H1 (cell line): ENCODE data around the gene RGL3. TPM values are rescaled to one million over a fixed set of nuclear protein-coding genes. Genes with fewer than 3 reads are reported as not detected.

Source experiments
- CEBPB ChIP-seq: IDR thresholded peaks from 2 replicates; pipeline ENCODE4 v1.6.1; 2012; ENCODE audit warnings: low read depth, low read length
- GABPA ChIP-seq: IDR thresholded peaks from 2 replicates; pipeline ENCODE4 v1.6.1; 2011; ENCODE audit warnings: mild to moderate bottlenecking, low read length, moderate library complexity, borderline replicate concordance; ENCODE audit not compliant: insufficient read depth
- GTF2F1 ChIP-seq: IDR thresholded peaks from 2 replicates; pipeline ENCODE4 v1.6.1; 2012; ENCODE audit warnings: low read depth, low read length, improper control_type of control experiment, borderline replicate concordance
- RAD21 ChIP-seq, 2 experiments: IDR thresholded peaks in 1 of 2; conservative IDR thresholded peaks in 1 of 2; 2 replicates each; pipeline ENCODE4 v1.6.1; 2011; ENCODE audit warnings: low read depth in 2 of 2, low read length in 2 of 2, improper control_type of control experiment in 1 of 2, inconsistent platforms in 1 of 2, mild to moderate bottlenecking in 1 of 2, moderate library complexity in 1 of 2
- SIN3A ChIP-seq, 2 experiments: IDR thresholded peaks in 1 of 2; conservative IDR thresholded peaks in 1 of 2; 2 replicates each; pipeline ENCODE4 v1.6.1; 2011 to 2012; ENCODE audit warnings: low read length in 2 of 2, improper control_type of control experiment in 1 of 2, low read depth in 1 of 2, mild to moderate bottlenecking in 1 of 2
- SP1 ChIP-seq: IDR thresholded peaks from 2 replicates; pipeline ENCODE4 v1.6.1; 2011; ENCODE audit warnings: low read depth, low read length
- ZNF274 ChIP-seq: IDR thresholded peaks from 2 replicates; pipeline ENCODE4 v1.7.0; 2012; ENCODE audit warnings: low read length, borderline replicate concordance; ENCODE audit errors: extremely low read depth
- polyA plus RNA-seq, 7 experiments: library from polyadenylated mRNA; depleted of rRNA in 3 of 7; stranded (reverse) in 5 of 7; unstranded in 2 of 7; fragments of >200 nt in 5 of 7; fragments of 200-250 nt in 2 of 7; gene quantifications; 1 replicate in 5 of 7; 2 replicates in 1 of 7; 4 replicates in 1 of 7; pipeline versions ENCODE4 v1.2.1 to v1.2.3, GENCODE V29; 2011 to 2013; ENCODE audit warnings: missing spikeins in 2 of 7, mixed read lengths in 2 of 7
- total RNA-seq: library from RNA; stranded (reverse); fragmentation: NEBNext Ultra II Directional; extraction: Animal tissue kit (Norgen Biotek cat#: 25700); gene quantifications from 2 replicates; pipeline ENCODE4 v1.2.1, GENCODE V29; 2021
- TF ChIP-seq, protein P1 (sequence below): IDR thresholded peaks from 2 replicates; pipeline ENCODE4 v1.6.1; 2012; ENCODE audit warnings: inconsistent platforms

The RGL3 gene
- total and polyA plus RNA-seq, 2 of the 8 experiments (the other 6 are each of a cell fraction or from before 2014, with no cell fraction given) = 36.9 to 40.9 TPM

DNA sequence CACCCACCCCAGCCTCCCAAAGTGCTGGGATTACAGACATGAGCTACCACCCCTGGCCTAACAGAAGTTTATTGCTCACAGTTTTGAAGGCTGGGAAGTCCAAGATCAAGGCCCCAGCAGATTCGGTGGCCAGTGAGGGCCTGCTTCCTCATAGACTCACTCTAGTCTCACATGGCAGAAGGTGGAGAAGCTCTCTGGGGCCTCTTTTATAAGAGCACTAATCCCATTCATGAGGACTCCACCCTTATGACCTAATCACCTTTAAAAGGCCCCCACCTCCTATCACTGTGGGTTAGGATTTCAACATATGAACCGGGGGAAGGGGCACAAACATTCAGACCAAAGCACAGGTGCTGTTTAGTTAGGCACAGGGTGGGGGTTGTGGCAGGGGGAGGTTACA lies 51.6 kb downstream of the RGL3 start (continued):
- TF ChIP-seq GTF2F1 (no peak), SP1 (no peak), GABPA (no peak), CEBPB (no peak), SIN3A (conservative IDR thresholded peaks at IDR 0.05 in 1 of 2, IDR thresholded peaks at IDR 0.05 in 1 of 2; ENCODE audit: low read depth in 1 of 2, low read length in 2 of 2) (no peak), RAD21 (IDR thresholded peaks at IDR 0.05 in 1 of 2, conservative IDR thresholded peaks at IDR 0.05 in 1 of 2; ENCODE audit: low read depth in 2 of 2, low read length in 2 of 2) (no peak), ZNF274 (no peak)
- TF ChIP-seq, protein P1, sequence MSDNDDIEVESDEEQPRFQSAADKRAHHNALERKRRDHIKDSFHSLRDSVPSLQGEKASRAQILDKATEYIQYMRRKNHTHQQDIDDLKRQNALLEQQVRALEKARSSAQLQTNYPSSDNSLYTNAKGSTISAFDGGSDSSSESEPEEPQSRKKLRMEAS = no peak
